Liver (tissue), 9 donors: ENCODE measurements around the gene CHRM2. TPM values are rescaled to one million over a fixed set of nuclear protein-coding genes. Genes with fewer than 3 reads are reported as not detected.

Experiments used
- DNase-seq: peaks from one replicate; pipeline ENCODE4 v3.0.0-alpha.2; 2017; ENCODE audit warnings: low spot score
- H3K27ac ChIP-seq, 2 donors: one replicate each; pipeline ENCODE4 v1.7.0; 2013; ENCODE audit warnings: inconsistent platforms in 2 of 2, low read length in 2 of 2, control low read depth in 1 of 2, low read depth in 1 of 2, mild to moderate bottlenecking in 1 of 2
- H3K27me3 ChIP-seq, 4 donors: one replicate each; pipeline versions ENCODE4 v1.6.1 to v1.7.0; 2013; ENCODE audit warnings: low read length in 3 of 4, inconsistent platforms in 1 of 4, mild to moderate bottlenecking in 1 of 4, moderate library complexity in 1 of 4; ENCODE audit not compliant: control insufficient read depth in 4 of 4, insufficient read depth in 4 of 4
- H3K36me3 ChIP-seq, 4 donors: one replicate each; pipeline versions ENCODE4 v1.6.1 to v1.7.0; 2013; ENCODE audit warnings: low read length in 3 of 4, mild to moderate bottlenecking in 3 of 4, low read depth in 1 of 4, moderate library complexity in 1 of 4; ENCODE audit not compliant: control insufficient read depth in 4 of 4, insufficient read depth in 3 of 4
- H3K4me1 ChIP-seq, 4 donors: one replicate each; pipeline versions ENCODE4 v1.6.1 to v1.7.0; 2013; ENCODE audit warnings: low read length in 3 of 4, mild to moderate bottlenecking in 3 of 4, moderate library complexity in 1 of 4; ENCODE audit not compliant: control insufficient read depth in 4 of 4, insufficient read depth in 4 of 4
- H3K4me3 ChIP-seq, 3 donors: one replicate each; pipeline versions ENCODE4 v1.6.1 to v1.7.0; 2013; ENCODE audit warnings: low read length in 3 of 3, control low read depth in 1 of 3, low read depth in 1 of 3, mild to moderate bottlenecking in 1 of 3
- H3K9ac ChIP-seq, 2 donors: one replicate each; pipeline ENCODE4 v1.7.0; 2013; ENCODE audit warnings: low read length in 2 of 2, mild to moderate bottlenecking in 2 of 2, moderate library complexity in 2 of 2, control low read depth in 1 of 2, low read depth in 1 of 2
- H3K9me3 ChIP-seq, 4 donors: one replicate each; pipeline versions ENCODE4 v1.6.1 to v1.7.0; 2013; ENCODE audit warnings: low read length in 3 of 4; ENCODE audit not compliant: control insufficient read depth in 4 of 4
- ATF3 ChIP-seq: IDR thresholded peaks from 2 replicates; pipeline ENCODE4 v1.6.1; 2016; ENCODE audit warnings: antibody characterized with exemption
- CTCF ChIP-seq: fragments of 150-350 bp; IDR thresholded peaks from 2 replicates; pipeline ENCODE4 v1.5.1; 2017; ENCODE audit warnings: improper control_type of control experiment, low read depth, low read length; ENCODE audit not compliant: missing input control
- FOXA1 ChIP-seq: IDR thresholded peaks from 2 replicates; pipeline ENCODE4 v1.6.1; 2016; ENCODE audit warnings: antibody characterized with exemption
- FOXA2 ChIP-seq: IDR thresholded peaks from 2 replicates; pipeline ENCODE4 v1.6.1; 2016; ENCODE audit warnings: antibody characterized with exemption
- GABPA ChIP-seq, 2 donors: IDR thresholded peaks in 1 of 2; conservative IDR thresholded peaks in 1 of 2; 2 replicates each; pipeline ENCODE4 v1.6.1; 2016; ENCODE audit warnings: antibody characterized with exemption in 2 of 2, mild to moderate bottlenecking in 1 of 2, moderate library complexity in 1 of 2
- HNF4A ChIP-seq, 2 donors: conservative IDR thresholded peaks; 2 replicates each; pipeline ENCODE4 v1.6.1; 2016; ENCODE audit warnings: antibody characterized with exemption in 2 of 2, mild to moderate bottlenecking in 2 of 2
- HNF4G ChIP-seq: IDR thresholded peaks from 2 replicates; pipeline ENCODE4 v1.6.1; 2016; ENCODE audit warnings: antibody characterized with exemption
- JUND ChIP-seq, 2 donors: IDR thresholded peaks; 2 replicates each; pipeline ENCODE4 v1.6.1; 2016; ENCODE audit warnings: antibody characterized with exemption in 2 of 2
- NR2F2 ChIP-seq: IDR thresholded peaks from 2 replicates; pipeline ENCODE4 v1.6.1; 2016; ENCODE audit warnings: antibody characterized with exemption
- RAD21 ChIP-seq, 2 donors: IDR thresholded peaks; 2 replicates each; pipeline ENCODE4 v1.6.1; 2016; ENCODE audit warnings: antibody characterized with exemption in 2 of 2, mild to moderate bottlenecking in 2 of 2
- RXRA ChIP-seq, 2 donors: IDR thresholded peaks; 2 replicates each; pipeline ENCODE4 v1.6.1; 2017 to 2018; ENCODE audit warnings: antibody characterized with exemption in 2 of 2, mild to moderate bottlenecking in 1 of 2
- SP1 ChIP-seq: IDR thresholded peaks from 2 replicates; pipeline ENCODE4 v1.6.1; 2018; ENCODE audit warnings: antibody characterized with exemption, mild to moderate bottlenecking
- TAF1 ChIP-seq: conservative IDR thresholded peaks from 2 replicates; pipeline ENCODE4 v1.6.1; 2016; ENCODE audit warnings: antibody characterized with exemption, mild to moderate bottlenecking
- YY1 ChIP-seq: IDR thresholded peaks from 2 replicates; pipeline ENCODE4 v1.6.1; 2016; ENCODE audit warnings: antibody characterized with exemption, mild to moderate bottlenecking
- ZBTB33 ChIP-seq: IDR thresholded peaks from 2 replicates; pipeline ENCODE4 v1.6.1; 2016; ENCODE audit warnings: antibody characterized with exemption
- WGBS: extraction: QIAGEN DNeasy Blood & Tissue Kit; methylation state at CpG from one replicate; pipeline ENCODE4 v1.1.7; 2013; 5-methylcytosine and 5-hydroxymethylcytosine counted together
- polyA plus RNA-seq, 2 donors: library from polyadenylated mRNA; stranded (reverse) in 1 of 2; unstranded in 1 of 2; fragments of 200-250 nt in 1 of 2; fragments of >200 nt in 1 of 2; fragmentation: Nextera tagmentation in 1 of 2; extraction: Ambion mirVana in 1 of 2; gene quantifications; one replicate each; pipeline versions ENCODE4 v1.2.1 to v1.2.3, GENCODE V29; 2013 to 2015
- total RNA-seq, 2 donors: library from RNA; depleted of rRNA; stranded (reverse); fragments of >200 nt; gene quantifications; one replicate each; pipeline ENCODE4 v1.2.3, GENCODE V29; 2014
- TF ChIP-seq, protein P1 (sequence below): IDR thresholded peaks from 2 replicates; pipeline ENCODE4 v1.6.1; 2016; ENCODE audit warnings: antibody characterized with exemption
- TF ChIP-seq, protein P2 (sequence below): IDR thresholded peaks from 2 replicates; pipeline ENCODE4 v1.6.1; 2016; ENCODE audit warnings: antibody characterized with exemption, mild to moderate bottlenecking
- donor health status: healthy.
- donor health status: healthy.
- donor health status: healthy.
- donor health status: healthy.
- donor health status: healthy.

Gene CHRM2
- total and polyA plus RNA-seq, 4 donors = 0.08 to 1.2 (median 0.30) TPM

DNA sequence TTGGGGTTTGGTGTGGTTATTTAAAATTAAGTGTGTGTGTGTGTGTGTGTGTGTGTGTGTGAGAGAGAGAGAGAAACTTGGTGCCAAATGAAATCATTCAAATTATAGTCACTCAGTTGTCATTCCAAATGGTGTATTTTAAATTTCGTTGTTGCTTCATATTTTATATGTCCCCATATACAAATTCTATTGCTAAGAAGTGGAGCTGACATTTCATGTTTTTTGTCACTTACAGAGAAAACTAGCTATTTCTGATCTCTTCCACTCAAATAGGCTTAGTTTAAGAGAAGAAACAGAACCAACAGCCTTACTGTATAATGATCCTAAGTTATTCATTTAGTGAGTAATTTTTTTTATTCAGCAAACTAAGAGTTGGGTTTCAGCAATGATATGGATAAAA, 42.3 kb downstream of the CHRM2 start:
- H3K27ac ChIP-seq = no peak overlapping the region
- 61% methylated on average over 1 of the region's 1 CpG for WGBS
- H3K9me3 ChIP-seq = no peaks in the 10 kb centered on the region

GRCh38 chr7:136911344-136911743, 42.9 kb downstream of the CHRM2 start:
- TF ChIP-seq, protein P1, sequence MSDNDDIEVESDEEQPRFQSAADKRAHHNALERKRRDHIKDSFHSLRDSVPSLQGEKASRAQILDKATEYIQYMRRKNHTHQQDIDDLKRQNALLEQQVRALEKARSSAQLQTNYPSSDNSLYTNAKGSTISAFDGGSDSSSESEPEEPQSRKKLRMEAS = no peak
- TF ChIP-seq YY1 = no peak
- H3K36me3 ChIP-seq = no peaks in the 10 kb centered on the region
- no peaks in the 10 kb centered on the region for H3K9me3 ChIP-seq
- H3K4me3 ChIP-seq = no peak overlapping the region
- no peaks in the 10 kb centered on the region for H3K4me1 ChIP-seq
- WGBS = 42% methylated on average over 6 of the region's 6 CpGs
- H3K27me3 ChIP-seq = peaks cover 0 to 3% (median 0%) of the 10 kb centered on the region in 4 donors
- DNase-seq = no peak
- no peak overlapping the region for H3K27ac ChIP-seq
- H3K9ac ChIP-seq = no peak overlapping the region

More for the DNA sequence above, 42.3 kb downstream of the CHRM2 start:
- no peaks in the 10 kb centered on the region for H3K36me3 ChIP-seq
- TF ChIP-seq NR2F2 (no peak), JUND (IDR thresholded peaks at IDR 0.05) (no peak), SP1 (no peak)
- no peak overlapping the region for H3K4me3 ChIP-seq
- no peaks in the 10 kb centered on the region for H3K4me1 ChIP-seq
- DNase-seq = no peak
- no peak overlapping the region for H3K9ac ChIP-seq
- peaks cover 0 to 3% (median 0%) of the 10 kb centered on the region in 4 donors for H3K27me3 ChIP-seq

GRCh38 chr7:136912339-136912738, 43.9 kb downstream of the CHRM2 start:
- Histone ChIP-seq H3K27me3 (no peaks in the 10 kb centered on the region), H3K9me3 (no peaks in the 10 kb centered on the region), H3K4me1 (no peaks in the 10 kb centered on the region), H3K27ac (no peak overlapping the region), H3K9ac (no peak overlapping the region), H3K4me3 (no peak overlapping the region), H3K36me3 (no peaks in the 10 kb centered on the region)
- TF ChIP-seq ZBTB33 = no peak
- TF ChIP-seq ATF3 = no peak
- TF ChIP-seq HNF4A (conservative IDR thresholded peaks at IDR 0.05) = no peak
- no peak for TF ChIP-seq CTCF
- TF ChIP-seq FOXA1 = no peak
- TF ChIP-seq FOXA2 = no peak
- TF ChIP-seq, protein P2, sequence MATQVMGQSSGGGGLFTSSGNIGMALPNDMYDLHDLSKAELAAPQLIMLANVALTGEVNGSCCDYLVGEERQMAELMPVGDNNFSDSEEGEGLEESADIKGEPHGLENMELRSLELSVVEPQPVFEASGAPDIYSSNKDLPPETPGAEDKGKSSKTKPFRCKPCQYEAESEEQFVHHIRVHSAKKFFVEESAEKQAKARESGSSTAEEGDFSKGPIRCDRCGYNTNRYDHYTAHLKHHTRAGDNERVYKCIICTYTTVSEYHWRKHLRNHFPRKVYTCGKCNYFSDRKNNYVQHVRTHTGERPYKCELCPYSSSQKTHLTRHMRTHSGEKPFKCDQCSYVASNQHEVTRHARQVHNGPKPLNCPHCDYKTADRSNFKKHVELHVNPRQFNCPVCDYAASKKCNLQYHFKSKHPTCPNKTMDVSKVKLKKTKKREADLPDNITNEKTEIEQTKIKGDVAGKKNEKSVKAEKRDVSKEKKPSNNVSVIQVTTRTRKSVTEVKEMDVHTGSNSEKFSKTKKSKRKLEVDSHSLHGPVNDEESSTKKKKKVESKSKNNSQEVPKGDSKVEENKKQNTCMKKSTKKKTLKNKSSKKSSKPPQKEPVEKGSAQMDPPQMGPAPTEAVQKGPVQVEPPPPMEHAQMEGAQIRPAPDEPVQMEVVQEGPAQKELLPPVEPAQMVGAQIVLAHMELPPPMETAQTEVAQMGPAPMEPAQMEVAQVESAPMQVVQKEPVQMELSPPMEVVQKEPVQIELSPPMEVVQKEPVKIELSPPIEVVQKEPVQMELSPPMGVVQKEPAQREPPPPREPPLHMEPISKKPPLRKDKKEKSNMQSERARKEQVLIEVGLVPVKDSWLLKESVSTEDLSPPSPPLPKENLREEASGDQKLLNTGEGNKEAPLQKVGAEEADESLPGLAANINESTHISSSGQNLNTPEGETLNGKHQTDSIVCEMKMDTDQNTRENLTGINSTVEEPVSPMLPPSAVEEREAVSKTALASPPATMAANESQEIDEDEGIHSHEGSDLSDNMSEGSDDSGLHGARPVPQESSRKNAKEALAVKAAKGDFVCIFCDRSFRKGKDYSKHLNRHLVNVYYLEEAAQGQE = no peak
- TF ChIP-seq, protein P1 = no peak
- TF ChIP-seq RXRA (IDR thresholded peaks at IDR 0.05) = no peak
- TF ChIP-seq TAF1 = no peak
- TF ChIP-seq GABPA (IDR thresholded peaks at IDR 0.05 in 1 of 2, conservative IDR thresholded peaks at IDR 0.05 in 1 of 2) = no peak
- TF ChIP-seq YY1 = no peak
- TF ChIP-seq JUND (IDR thresholded peaks at IDR 0.05) = no peak
- no peak for TF ChIP-seq HNF4G
- TF ChIP-seq RAD21 (IDR thresholded peaks at IDR 0.05) = no peak
- TF ChIP-seq NR2F2 = no peak
- 20% methylated on average over 3 of the region's 3 CpGs for WGBS
- no peak for DNase-seq
